ENCODE data around the gene ZDHHC12. TPM values are rescaled to one million over a fixed set of nuclear protein-coding genes. Genes with fewer than 3 reads are reported as not detected.

The ZDHHC12 gene
- total and polyA plus RNA-seq, 2 of the 8 experiments (the other 6 are each of a cell fraction or from before 2014, with no cell fraction given): 35.0 to 93.8 TPM

- TF ChIP-seq CHD7 (IDR thresholded peaks at IDR 0.05; ENCODE audit: insufficient replicate concordance, low read length): no peak
- TF ChIP-seq EZH2 (IDR thresholded peaks at IDR 0.05; ENCODE audit: low read depth, low read length, severe bottlenecking): no peak
- TF ChIP-seq KDM4A (IDR thresholded peaks at IDR 0.05; ENCODE audit: low read depth, low read length, severe bottlenecking): no peak
- no peak for TF ChIP-seq ZNF274 (IDR thresholded peaks at IDR 0.05; ENCODE audit: borderline replicate concordance, extremely low read depth, low read length)
- TF ChIP-seq CTBP2 (IDR thresholded peaks at IDR 0.05; ENCODE audit: borderline replicate concordance, insufficient read depth, insufficient read length, low read length): no peak
- no peak for TF ChIP-seq RBBP5 (IDR thresholded peaks at IDR 0.05; ENCODE audit: borderline replicate concordance, low read depth, low read length)
These were observed 49.1 kb upstream of the ZDHHC12 start (continued) for GRCh38 chr9:128773049-128773448.

Data from H1 (cell line).